ENCODE results near the gene PHAF1.

Gene PHAF1

GRCh38 chr16:67146523-67147357, 37.0 kb downstream of the PHAF1 start:
- FAIRE-seq (no peak), DNase-seq (ENCODE audit: insufficient read length, low spot score) (no peak)
- no peak for TF ChIP-seq CTCF (IDR thresholded peaks at IDR 0.05; ENCODE audit: insufficient read depth, missing control alignments)

- DNase-seq (ENCODE audit: insufficient read length, low spot score): no peak
- no peak for TF ChIP-seq CTCF (IDR thresholded peaks at IDR 0.05; ENCODE audit: insufficient read depth, missing control alignments)
- FAIRE-seq: no peak
Measured at GRCh38 chr16:67147437-67148140, 37.8 kb downstream of the PHAF1 start.

GRCh38 chr16:67148221-67148620, 38.5 kb downstream of the PHAF1 start:
- no peak for DNase-seq (ENCODE audit: insufficient read length, low spot score)
- FAIRE-seq: no peak
- TF ChIP-seq CTCF (IDR thresholded peaks at IDR 0.05; ENCODE audit: insufficient read depth, missing control alignments): no peak

GRCh38 chr16:67148656-67149275, 39.0 kb downstream of the PHAF1 start:
- no peak for FAIRE-seq

GRCh38 chr16:67149276-67150046, 39.7 kb downstream of the PHAF1 start:
- no peak for TF ChIP-seq CTCF (IDR thresholded peaks at IDR 0.05; ENCODE audit: insufficient read depth, missing control alignments)
- DNase-seq (ENCODE audit: insufficient read length, low spot score): no peak
- no peak for FAIRE-seq

More at GRCh38 chr16:67148656-67149275, 39.0 kb downstream of the PHAF1 start:
- DNase-seq (ENCODE audit: insufficient read length, low spot score): no peak
- TF ChIP-seq CTCF (IDR thresholded peaks at IDR 0.05; ENCODE audit: insufficient read depth, missing control alignments): no peak

GRCh38 chr16:67150047-67150832, 40.5 kb downstream of the PHAF1 start:
- DNase-seq (ENCODE audit: insufficient read length, low spot score) (no peak), FAIRE-seq (no peak)
- TF ChIP-seq CTCF (IDR thresholded peaks at IDR 0.05; ENCODE audit: insufficient read depth, missing control alignments): no peak
